Measurements from ENCODE around the gene PLEKHA6. TPM values are rescaled to one million over a fixed set of nuclear protein-coding genes. Genes with fewer than 3 reads are reported as not detected.

The PLEKHA6 gene
- total RNA-seq, 4 donors from 2014 or later = 4.3 to 13.2 (median 7.7) TPM

- in situ Hi-C loops (cut with MboI; ENCODE audit: low sequenced_read_pairs in 4 of 4) = no loop called here
- intact Hi-C loops (cut with DNase I; ENCODE audit: low total_unique reads) = no loop called here
- ATAC-seq (no peak), DNase-seq (no peak)
- Histone ChIP-seq H3K27me3 (peaks cover 0 to 14% (median 7%) of the 10 kb centered on the region in 3 donors), H3K9me3 (no peaks in the 10 kb centered on the region), H3K27ac (peak overlapping the region; percentile 55 to 66 (median 62)), H3K36me3 (no peaks in the 10 kb centered on the region), H3K4me1 (peaks cover 7 to 8% of the 10 kb centered on the region in 2 donors), H3K4me3 (peak overlapping the region in 2 of 4 donors; percentile 26 to 35)
- TF ChIP-seq CTCF (IDR thresholded peaks at IDR 0.05 in 4 of 5, conservative IDR thresholded peaks at IDR 0.05 in 1 of 5) (no peak), POLR2A (IDR thresholded peaks at IDR 0.05) (no peak)
Observed at GRCh38 chr1:204287466-204287891, 72.2 kb downstream of the PLEKHA6 start.

- peak; percentile 28 to 43 for ATAC-seq
- DNase-seq = no peak
- H3K4me3 ChIP-seq = peak overlapping the region in 2 of 4 donors; percentile 26 to 35
- no peaks in the 10 kb centered on the region for H3K9me3 ChIP-seq
- peaks cover 0 to 14% (median 4%) of the 10 kb centered on the region in 3 donors for H3K27me3 ChIP-seq
- no peaks in the 10 kb centered on the region for H3K36me3 ChIP-seq
- peak overlapping the region; percentile 55 to 66 (median 62) for H3K27ac ChIP-seq
- TF ChIP-seq POLR2A (IDR thresholded peaks at IDR 0.05) = no peak
- no peak for TF ChIP-seq CTCF (IDR thresholded peaks at IDR 0.05 in 4 of 5, conservative IDR thresholded peaks at IDR 0.05 in 1 of 5)
- intact Hi-C loops (cut with DNase I; ENCODE audit: low total_unique reads) = no loop called here
- in situ Hi-C loops (cut with MboI; ENCODE audit: low sequenced_read_pairs in 4 of 4) = no loop called here
- H3K4me1 ChIP-seq = peaks cover 7 to 8% of the 10 kb centered on the region in 2 donors
Observed at GRCh38 chr1:204286831-204287421, 72.8 kb downstream of the PLEKHA6 start.

GRCh38 chr1:204286315-204286714, 73.4 kb downstream of the PLEKHA6 start:
- peak overlapping the region in 2 of 4 donors; percentile 11 to 18 for H3K27ac ChIP-seq
- intact Hi-C loops (cut with DNase I; ENCODE audit: low total_unique reads) (no loop called here), in situ Hi-C loops (cut with MboI; ENCODE audit: low sequenced_read_pairs in 4 of 4) (no loop called here)
- H3K4me1 ChIP-seq = peaks cover 7 to 8% of the 10 kb centered on the region in 2 donors
- no peak for TF ChIP-seq POLR2A (IDR thresholded peaks at IDR 0.05)
- TF ChIP-seq CTCF (IDR thresholded peaks at IDR 0.05 in 4 of 5, conservative IDR thresholded peaks at IDR 0.05 in 1 of 5) = no peak
- H3K27me3 ChIP-seq = peaks cover 0 to 12% (median 4%) of the 10 kb centered on the region in 3 donors
- H3K4me3 ChIP-seq = no peak overlapping the region
- H3K9me3 ChIP-seq = no peaks in the 10 kb centered on the region
- DNase-seq (no peak), ATAC-seq (no peak)
- no peaks in the 10 kb centered on the region for H3K36me3 ChIP-seq

GRCh38 chr1:204285436-204286305, 74.1 kb downstream of the PLEKHA6 start:
- Histone ChIP-seq H3K27me3 (peaks cover 0 to 7% (median 4%) of the 10 kb centered on the region in 3 donors), H3K9me3 (no peaks in the 10 kb centered on the region), H3K36me3 (no peaks in the 10 kb centered on the region), H3K27ac (peak overlapping the region in 2 of 4 donors; percentile 11 to 18), H3K4me1 (peaks cover 7 to 8% of the 10 kb centered on the region in 2 donors), H3K4me3 (no peak overlapping the region)
- in situ Hi-C loops (cut with MboI; ENCODE audit: low sequenced_read_pairs in 4 of 4) (no loop called here), intact Hi-C loops (cut with DNase I; ENCODE audit: low total_unique reads) (no loop called here)
- ATAC-seq (peak in 1 of 2 donors; percentile 46), DNase-seq (no peak)
- TF ChIP-seq POLR2A (IDR thresholded peaks at IDR 0.05) (peak in 1 of 2 donors; percentile 23), CTCF (IDR thresholded peaks at IDR 0.05 in 4 of 5, conservative IDR thresholded peaks at IDR 0.05 in 1 of 5) (no peak)
